ENCODE measurements around the gene CTXN2.

CTXN2 gene

DNA sequence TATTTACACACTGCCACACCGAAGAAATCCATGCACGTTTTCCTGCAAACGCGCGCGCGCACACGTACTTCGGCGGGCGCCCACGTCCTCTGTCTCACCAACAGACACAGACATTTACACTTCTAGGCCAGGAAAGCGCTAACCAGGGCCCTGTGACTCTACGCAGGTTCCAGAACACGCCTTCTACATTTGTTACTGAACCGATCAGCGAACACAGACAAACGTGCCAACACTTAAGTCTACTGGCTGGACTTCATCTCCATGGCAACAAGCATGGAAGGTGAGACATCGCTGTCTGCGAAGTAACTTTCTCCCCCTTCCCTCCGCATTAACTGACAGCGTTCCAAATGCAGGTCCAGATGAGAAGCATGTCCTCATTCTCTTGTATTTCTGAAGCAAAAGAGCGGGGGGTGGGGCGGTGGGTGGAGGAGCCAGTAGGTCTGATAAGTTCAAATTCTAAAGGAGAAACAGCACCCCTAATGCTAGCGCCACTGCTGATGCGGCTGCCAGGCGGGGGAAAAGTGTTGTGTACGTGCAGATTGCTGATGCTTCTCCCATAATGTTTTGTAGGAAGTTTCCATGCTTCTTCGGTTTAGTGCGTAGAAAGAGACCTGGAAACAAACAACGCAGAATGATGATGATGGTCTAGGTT lies at the start of gene CTXN2:
TSS of gene CTXN2 (plus strand) at position 92 of the 652 bp plus-strand sequence. CDS start 9,636 bp downstream, outside the sequence.
- no peak for DNase-seq (ENCODE audit: low read depth in 2 of 2)

DNA sequence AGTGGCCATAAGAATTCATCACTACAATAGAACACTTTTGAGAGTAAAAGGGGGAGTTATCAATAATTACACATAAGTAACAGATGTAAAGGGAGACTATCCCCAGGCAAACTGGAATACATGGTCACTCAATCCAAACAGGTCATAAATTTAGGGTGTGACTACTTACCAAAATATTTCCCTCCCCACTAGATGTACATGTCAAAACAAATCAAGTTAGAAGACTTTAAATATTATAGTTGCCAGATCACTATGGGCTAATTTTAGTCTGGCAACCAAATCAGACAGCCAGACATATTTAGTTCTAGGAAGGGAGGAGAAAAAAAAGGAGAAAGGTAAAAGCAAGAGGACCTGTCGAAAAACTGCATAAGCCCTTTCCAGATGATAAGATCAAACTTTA lies 47.6 kb upstream of the CTXN2 start:
- no peak for DNase-seq (ENCODE audit: low read depth in 2 of 2)

DNA sequence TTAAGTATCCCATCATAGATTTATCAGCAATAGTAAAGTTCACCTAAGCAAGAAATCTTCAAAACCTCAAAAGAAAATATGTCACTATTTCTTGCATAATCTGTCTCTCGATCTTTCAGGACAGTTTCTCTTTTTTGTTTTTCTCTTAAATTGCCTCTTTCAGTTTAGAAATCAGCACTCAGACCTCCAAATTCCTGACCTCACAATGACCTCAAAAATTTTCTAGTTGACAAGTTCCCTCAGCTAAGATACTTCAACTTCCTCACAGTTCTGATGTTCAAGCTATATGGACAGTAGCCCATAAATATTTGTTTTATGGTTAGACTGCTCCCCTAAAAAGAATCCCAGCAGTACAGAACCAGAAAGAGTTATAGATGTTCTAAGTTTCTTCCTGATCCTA lies 46.6 kb upstream of the CTXN2 start:
- DNase-seq (ENCODE audit: low read depth in 2 of 2), result no peak

DNA sequence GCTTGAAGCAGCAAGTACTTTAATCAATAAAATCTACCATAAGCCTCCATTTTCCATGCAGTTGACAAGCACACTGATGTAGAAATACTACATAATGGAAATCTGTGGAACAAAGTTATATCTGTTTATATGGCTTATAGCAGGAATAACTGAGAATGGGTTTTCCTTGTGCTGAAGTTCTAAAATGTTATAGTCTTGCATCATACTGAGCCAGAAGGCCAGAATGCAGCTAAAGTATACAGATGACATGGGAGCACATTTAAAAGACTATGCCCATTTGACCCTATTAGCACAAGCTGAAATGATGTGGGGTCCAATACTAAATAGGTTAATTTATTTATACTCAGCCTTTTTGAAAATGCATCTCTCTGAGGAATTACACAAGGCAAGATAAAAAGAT lies 45.5 kb upstream of the CTXN2 start:
- no peak for DNase-seq (ENCODE audit: low read depth in 2 of 2)

DNA sequence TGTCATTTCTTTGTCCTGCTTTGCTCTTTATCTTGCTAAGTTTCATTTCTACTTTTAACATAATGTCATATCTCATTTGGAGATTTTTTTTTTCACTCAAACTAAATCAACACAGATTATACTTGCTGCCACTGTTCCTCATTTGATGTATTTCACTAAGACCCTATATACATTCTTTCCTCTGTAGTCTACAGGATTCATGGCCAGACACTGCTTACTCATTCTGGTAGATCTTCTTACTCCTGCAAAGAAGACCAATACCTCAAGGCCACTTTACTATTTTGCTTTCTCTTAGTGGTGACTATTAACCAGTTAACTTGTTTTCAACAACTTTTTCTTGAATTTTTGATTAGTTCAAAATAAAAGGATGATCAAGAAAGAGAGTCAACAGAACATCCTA lies 44.1 kb upstream of the CTXN2 start:
- DNase-seq (ENCODE audit: low read depth in 2 of 2), result no peak

DNA sequence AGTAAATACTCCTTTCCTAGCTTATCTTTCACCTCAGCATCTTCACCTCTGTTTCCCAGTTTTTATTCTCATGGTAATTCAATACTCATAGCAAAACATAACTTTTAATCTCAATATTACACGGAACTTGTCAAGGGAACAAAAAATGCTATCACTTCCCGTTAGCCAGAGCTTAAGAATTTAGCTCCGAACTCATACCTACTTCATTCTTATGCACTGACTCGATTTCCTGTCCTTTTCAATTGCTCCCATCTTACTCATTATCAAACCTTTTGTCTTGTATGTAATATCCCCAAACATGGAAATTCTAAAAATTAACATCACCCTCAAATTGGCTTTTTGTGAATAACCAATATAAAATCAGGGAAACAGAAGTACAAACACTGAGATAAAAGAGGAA lies 41.6 kb upstream of the CTXN2 start:
- no peak for DNase-seq (ENCODE audit: low read depth in 2 of 2)

DNA sequence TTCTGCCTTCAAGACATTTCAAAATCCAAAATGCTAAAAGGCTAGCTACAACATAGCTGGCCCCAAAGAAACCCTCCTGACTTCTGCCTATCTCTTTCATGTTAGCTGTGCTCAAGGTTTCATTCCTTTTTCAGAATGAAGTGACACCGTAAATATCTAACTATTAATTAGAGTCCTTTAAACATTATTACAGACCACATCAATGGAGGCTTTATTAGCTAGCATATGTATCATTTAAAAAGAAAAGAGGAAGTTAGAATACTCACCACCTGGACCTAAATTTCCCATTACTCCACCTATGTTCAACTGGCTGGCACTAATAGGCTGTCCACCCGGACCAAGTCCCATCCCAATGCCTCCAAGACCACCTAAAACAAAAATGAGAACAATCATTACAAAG lies 37.9 kb upstream of the CTXN2 start:
- no peak for DNase-seq (ENCODE audit: low read depth in 2 of 2)

DNA sequence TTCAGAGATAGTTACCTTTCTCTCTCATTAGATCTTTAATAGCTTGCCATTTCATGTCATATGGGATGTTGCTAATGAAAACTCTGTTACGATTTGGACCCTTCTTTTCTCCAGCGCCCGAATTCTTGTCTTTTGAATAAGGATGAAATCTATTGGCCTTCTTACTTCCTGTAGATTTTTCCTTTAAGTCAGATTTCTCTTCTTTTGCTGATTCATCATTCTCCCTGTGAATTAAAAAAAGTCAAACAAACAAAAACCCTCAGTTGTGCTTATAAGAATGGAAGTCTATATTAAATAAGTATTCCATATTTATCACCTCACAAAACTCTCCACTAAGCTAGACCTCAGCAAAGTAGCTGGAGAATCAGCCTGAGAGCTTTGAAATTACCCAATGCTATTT lies 22.8 kb upstream of the CTXN2 start:
- no peak for DNase-seq (ENCODE audit: low read depth in 2 of 2)

DNA sequence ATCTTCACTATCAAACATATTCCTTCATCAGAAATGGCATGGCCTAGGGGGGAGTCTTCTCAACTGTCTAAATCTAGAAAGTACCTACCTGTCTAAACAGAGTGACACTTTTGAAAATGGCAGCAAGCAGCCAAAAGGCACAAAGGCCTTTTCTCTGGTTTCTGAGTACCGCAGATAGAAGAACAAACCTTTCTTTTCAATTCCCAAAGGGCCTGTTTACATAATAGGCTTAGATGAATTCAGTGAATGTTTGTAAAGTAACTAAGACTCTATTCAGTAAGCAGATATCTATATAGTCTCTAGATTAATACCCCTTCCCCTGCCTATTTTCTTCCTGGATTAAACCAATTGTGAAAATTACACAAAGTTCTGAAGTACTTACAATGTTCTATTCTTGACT lies 20.5 kb upstream of the CTXN2 start:
- DNase-seq (ENCODE audit: low read depth in 2 of 2), result no peak

DNA sequence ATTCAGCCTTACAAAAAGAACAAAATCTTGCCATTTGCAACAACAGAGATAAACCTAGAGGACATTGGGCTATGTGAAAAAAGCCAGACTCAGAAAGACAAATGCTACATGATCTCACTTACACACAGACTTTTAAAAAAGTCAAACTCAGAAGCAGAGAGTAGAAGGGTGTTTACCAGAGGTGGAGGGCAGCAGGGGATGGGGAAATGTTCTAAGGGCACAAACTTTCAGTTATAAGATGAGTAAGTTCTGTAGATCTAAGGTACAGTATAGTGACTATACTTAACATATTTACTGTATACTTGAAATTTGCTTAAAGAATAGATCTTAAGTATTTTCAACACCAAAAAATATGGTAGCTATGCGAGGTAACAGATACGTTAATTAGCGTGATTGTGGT lies 16.3 kb upstream of the CTXN2 start:
- DNase-seq (ENCODE audit: low read depth in 2 of 2), result no peak

DNA sequence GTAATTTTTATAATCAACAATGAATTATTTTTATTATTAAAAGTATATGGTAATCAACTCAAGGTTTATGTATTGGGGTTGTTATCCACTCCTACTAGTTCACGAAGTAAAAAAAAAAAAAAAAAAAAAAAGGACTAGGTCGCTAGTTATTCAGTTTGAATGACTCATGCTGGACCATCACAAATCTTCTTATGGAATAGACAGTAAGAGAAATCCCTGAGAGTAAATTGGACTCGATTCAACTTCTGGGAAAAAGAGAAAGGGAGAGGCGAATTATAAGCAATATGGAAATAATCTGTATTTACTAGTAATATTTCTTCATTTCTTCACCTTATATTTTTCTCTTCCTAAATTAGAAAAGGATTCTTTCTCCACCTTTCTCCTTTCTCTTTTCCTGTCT lies 15.4 kb upstream of the CTXN2 start:
- no peak for DNase-seq (ENCODE audit: low read depth in 2 of 2)

DNA sequence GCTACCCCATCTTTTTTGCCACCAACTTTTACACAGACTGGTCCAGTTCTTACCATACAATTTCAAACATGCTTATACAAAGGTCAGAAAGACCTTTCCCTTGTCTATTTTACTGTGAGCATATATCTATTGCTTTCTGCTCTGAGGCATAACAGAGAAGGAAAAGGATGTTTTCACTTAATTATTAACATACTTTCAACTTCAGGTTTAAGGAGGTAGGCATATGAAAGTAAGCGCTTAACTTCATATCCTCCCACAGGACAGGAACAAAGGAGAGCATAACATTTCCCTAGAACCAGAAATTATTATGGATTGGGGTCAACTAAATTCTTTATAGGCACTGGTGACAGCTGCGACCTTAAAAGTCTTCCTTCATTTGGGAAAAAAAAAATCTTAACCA lies 14.5 kb upstream of the CTXN2 start:
- no peak for DNase-seq (ENCODE audit: low read depth in 2 of 2)

DNA sequence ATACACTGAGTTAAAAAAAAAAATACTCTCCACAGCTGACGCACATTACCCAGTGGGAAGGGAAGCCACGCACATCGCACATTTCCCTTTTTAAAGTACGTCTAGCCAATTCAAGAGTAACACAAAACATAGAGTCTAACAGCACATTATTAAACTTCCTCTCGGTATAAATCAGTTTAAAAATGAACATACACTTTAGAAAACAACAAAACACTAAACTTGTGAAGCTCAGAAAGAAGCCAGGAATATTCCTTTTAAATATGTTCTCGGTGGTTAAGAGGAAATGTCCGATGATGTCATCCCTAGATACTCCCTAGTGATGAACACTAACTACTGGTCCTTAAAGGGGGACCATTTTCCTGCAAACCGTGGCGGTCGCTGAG lies 14.1 kb upstream of the CTXN2 start:
- no peak for DNase-seq (ENCODE audit: low read depth in 2 of 2)

DNA sequence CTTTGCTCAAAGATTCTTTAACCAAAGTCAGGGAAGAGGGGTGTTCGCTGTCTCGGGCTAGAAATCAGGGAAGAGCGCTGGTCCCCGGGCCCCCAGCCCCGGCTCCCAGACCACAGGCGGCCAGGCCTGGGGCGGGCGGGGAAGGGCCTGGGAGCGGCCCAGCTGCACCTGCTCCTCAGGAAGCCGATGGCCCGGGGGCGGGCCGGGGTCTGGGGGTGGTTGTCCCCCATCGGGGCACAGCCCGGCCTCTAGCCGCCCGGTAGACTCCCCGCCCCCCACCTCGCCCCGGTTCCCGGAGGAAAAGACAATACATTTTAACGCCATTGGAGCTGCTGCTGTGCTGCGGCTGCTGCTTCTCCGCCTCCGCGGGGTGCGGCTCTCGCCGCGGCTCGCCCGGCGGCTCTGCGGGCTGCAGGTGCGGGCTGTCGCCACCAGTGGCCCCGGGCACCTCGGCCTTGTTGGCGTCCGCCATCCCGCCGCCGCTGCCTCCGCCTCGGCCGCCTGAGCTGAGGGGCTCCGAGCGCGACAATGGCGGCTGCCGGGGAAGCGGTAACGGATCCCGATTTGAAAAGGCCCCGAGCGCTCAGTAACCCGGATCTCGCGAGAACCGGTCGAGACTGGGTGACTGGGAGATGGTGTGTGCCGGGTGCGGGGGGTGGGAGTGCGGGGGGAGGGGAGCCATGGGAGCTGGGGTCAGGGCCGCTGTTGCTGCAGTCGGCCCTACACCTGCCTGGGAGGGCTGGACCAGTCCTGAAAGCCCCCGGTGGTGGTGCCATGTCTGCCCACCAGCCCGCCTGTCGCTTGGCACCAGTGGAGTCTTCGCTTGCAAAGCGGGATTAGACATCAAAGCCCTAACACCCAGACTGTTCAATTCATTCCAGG lies 13.5 kb upstream of the CTXN2 start, which contains the start of gene MYEF2:
TSS of gene MYEF2 (minus strand) at position 530 of the 882 bp plus-strand sequence. CDS start at position 472, 58 bp downstream.
- peak; percentile 37 to 62 for DNase-seq (ENCODE audit: low read depth in 2 of 2)

DNA sequence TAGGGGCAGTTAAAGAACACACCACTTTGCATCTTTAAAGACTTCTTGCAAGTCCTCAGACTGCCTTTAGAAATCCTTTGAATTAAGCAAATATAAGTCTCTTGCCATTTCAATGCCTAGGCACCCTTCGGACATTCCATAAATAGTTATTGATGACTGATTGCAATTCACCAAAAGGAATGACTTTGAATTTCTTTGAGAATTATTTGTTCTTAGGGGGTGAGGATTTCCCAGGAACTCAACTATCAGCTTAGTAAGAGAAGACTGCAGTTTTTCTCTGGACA lies 12.9 kb upstream of the CTXN2 start:
- DNase-seq (ENCODE audit: low read depth in 2 of 2), result no peak

DNA sequence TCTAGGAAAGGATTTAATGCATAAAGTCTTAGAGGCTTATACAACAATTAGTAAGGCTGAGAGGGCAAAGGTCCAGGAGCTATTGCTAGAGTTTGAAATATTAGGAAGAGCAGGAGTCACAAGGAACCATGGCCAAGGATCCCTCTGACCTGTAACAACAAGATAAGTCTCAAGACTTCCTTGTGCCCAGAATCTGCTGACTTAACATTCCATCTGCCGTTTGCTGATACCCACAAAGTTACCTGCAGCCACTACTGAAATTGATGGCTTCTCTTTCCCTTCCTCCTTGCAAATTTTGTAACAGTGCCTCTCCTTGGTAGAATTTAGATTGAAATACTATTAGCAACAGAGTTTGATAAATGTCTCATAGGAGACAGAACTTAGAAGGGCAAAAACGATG lies 8.7 kb upstream of the CTXN2 start:
- DNase-seq (ENCODE audit: low read depth in 2 of 2), result no peak

DNA sequence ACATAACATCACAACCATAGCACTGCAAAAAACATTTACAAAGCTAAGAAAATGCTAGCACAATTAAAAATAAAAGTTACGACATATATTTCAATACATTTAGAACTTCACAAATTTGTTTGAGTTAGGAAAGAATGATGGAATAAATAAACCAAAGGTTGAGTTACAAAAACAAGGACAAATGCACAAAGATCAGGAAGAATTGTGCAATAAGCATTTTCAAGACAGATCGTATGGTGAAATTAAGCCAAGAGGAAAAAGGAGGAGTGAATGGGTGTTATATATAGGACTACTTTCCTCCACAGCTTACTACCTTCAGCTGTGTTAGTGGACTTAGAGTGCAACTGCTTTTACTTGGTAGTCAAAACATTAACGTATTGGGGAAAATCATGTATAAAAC lies 5.9 kb upstream of the CTXN2 start:
- no peak for DNase-seq (ENCODE audit: low read depth in 2 of 2)

DNA sequence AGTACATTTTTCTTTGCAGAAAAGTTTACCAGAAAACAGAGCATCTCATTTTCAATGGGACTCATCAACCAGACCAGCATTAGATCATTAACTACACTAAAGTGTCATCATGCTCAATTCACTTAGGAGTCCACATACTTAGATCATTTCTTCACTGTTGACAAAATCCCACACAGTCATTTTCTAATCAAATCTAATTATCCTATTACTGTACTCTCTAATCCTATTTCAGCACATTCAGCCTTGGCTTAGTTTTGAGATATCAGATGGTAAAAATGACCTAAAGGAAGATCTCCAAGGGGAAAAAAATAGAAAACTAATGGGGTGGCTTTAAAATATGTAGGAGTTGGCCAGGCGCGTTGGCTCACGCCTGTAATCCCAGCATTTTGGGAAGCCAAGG lies 5.2 kb upstream of the CTXN2 start:
- no peak for DNase-seq (ENCODE audit: low read depth in 2 of 2)

DNA sequence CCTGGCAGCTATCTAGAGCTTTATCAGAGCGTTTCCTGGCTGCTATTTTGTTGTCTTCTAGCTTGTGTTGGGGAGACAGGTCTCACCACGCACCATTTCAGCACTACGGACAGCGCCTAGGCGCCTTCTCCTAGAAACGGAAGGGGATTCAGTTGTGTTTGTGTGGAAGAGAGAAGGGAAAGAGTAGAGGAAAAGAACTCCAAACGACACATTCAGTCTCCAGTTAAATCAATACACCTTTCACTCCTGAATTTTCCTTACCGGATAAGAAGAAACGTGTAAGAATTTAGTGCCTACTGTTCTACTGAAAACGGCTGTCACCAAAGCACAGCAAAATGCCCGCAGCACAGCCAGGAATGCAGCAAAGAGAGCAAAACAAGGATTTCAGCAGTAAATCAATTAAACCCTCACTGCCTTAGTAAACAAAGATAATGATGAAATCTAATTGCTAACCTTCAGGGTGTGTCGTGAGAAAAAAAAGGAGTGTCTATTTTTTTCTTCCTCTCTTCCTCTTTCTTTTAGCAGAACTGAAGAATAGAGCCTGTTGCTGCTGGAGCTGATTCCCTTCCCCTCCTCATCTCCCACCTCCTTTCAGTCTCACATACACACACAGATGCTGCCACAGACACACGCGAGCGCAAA lies 412 bp upstream of the CTXN2 start:
- DNase-seq (ENCODE audit: low read depth in 2 of 2), result peak in 1 of 2 donors; percentile 10

DNA sequence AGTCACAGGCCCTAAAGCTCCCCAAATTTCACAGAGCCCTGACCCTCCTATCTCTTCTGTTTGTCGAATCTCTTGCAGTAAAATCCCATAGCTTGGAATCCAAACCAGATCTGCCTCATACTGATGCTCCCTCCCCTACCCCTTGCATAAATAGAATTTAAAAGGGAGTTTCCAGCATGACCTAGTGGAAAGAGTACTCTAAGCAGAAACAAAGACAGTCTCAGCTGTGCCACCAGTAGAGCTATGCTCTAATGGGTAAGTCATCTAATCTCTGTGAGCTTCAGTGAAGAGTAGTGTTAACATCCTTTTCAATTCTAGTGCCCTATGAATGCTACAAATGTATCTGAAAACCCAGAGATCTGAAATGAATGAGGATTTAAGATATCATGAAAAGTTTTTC lies 10.6 kb downstream of the CTXN2 start:
- no peak for DNase-seq (ENCODE audit: low read depth in 2 of 2)

DNA sequence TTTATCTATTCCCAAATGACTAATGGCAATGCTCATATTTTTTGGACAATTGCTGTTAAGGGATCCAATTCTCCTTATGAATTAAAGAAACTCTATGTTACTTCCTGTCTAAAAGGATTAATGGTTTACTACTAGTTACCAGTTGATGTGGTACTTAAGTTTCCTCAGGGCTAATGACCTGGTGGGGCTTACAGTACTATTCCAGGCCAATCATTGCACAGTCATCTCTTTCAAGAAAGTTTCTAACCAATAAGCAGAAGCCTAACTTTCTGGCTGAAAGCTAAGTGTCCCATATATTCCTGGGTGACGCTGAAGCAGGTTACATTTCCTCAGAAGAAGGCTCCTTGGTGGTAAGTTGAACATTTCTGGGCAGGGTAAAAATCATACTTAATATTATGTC lies 14.5 kb downstream of the CTXN2 start, which contains the start of gene SLC12A1:
TSS of gene SLC12A1 (plus strand) at position 322 of the 400 bp plus-strand sequence. CDS start 1,418 bp downstream, outside the sequence.
- no peak for DNase-seq (ENCODE audit: low read depth in 2 of 2)

DNA sequence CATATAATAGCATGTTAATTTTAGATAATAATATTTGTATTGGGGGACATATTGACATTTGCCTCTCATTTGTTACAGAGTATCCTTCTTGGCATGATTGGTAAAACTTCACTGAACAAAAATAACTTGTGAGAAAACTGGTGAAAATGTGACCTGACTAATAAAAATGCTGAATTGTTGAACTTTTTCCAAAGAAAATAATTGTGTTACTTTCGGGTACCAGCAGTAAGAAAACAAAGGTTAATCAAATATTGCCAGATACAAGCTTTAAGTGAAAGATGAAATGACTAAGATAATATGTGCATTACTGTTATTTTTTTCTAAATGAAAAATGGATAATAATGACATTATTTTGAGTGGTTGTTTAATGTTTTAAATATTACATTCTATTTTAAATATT lies 29.8 kb downstream of the CTXN2 start:
- DNase-seq (ENCODE audit: low read depth in 2 of 2), result no peak

DNA sequence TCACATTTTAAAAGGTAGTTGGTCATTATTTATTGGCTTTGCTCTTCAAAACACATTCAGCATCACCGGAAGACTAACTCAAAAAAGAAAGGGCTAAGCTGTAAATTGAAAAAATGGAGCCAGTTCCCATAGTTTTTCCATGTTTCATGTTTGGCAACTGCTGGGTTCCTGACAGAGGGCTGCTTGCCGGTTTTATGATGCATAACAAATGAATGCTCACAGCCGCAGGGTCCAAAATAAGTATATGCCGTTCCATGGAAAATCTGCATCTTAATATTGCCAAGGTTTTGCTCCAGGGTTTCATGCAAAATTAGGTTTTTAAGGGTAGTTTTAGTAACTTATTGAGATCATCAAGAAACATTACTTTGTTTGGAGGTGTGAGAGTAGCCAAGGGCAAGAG lies 30.4 kb downstream of the CTXN2 start:
- no peak for DNase-seq (ENCODE audit: low read depth in 2 of 2)

All from stimulated activated CD4-positive, alpha-beta T cell treated with anti-CD3 and anti-CD28 coated beads, Interleukin-1b, Interleukin-23, amount 100 ng/mL, for 4 hours (primary cell).